Inflammatory macrophage (primary cell): ENCODE data around the gene TRANK1.
"Not testable (repeated sequence)": the region's sequence is repeated elsewhere in the genome, so short reads cannot be mapped to it uniquely, and the experiment has no call there.

Experiments
- DNase-seq, 2 donors: peaks; one replicate each; pipeline ENCODE4 v3.0.0-alpha.2; 2020 to 2022

Gene TRANK1

GRCh38 chr3:36919439-36920160 is 25.3 kb downstream of the TRANK1 start:
- DNase-seq, result no peak

GRCh38 chr3:36918050-36918449 is 26.8 kb downstream of the TRANK1 start:
- DNase-seq, result peak in 1 of 2 donors; percentile 51

- DNase-seq, result peak; percentile 60 to 77
Observed at GRCh38 chr3:36911990-36912804, 32.7 kb downstream of the TRANK1 start.

- no peak for DNase-seq
Observed at GRCh38 chr3:36909666-36910065, 35.2 kb downstream of the TRANK1 start.

GRCh38 chr3:36909181-36909580 is 35.7 kb downstream of the TRANK1 start:
- no peak for DNase-seq

- no peak for DNase-seq
Observed at GRCh38 chr3:36908647-36909180, 36.1 kb downstream of the TRANK1 start.

- peak; percentile 59 to 90 for DNase-seq
Observed at GRCh38 chr3:36907911-36908646, 36.8 kb downstream of the TRANK1 start.

GRCh38 chr3:36906504-36907149 is 38.2 kb downstream of the TRANK1 start:
- peak; percentile 29 to 35 for DNase-seq

GRCh38 chr3:36905545-36905944 is 39.3 kb downstream of the TRANK1 start:
- DNase-seq, result no peak

GRCh38 chr3:36904641-36905040 is 40.2 kb downstream of the TRANK1 start:
- peak; percentile 44 to 45 for DNase-seq

- DNase-seq, result not testable (repeated sequence)
Observed at GRCh38 chr3:36904065-36904464, 40.8 kb downstream of the TRANK1 start.

- no peak for DNase-seq
Observed at GRCh38 chr3:36903119-36903882, 41.6 kb downstream of the TRANK1 start.

- DNase-seq, result no peak
Observed at GRCh38 chr3:36901588-36901987, 43.3 kb downstream of the TRANK1 start.

GRCh38 chr3:36900474-36901443 is 44.1 kb downstream of the TRANK1 start:
- no peak for DNase-seq

GRCh38 chr3:36895496-36896409 is 49.1 kb downstream of the TRANK1 start:
- DNase-seq, result peak; percentile 9 to 76

GRCh38 chr3:36894914-36895313 is 49.9 kb downstream of the TRANK1 start:
- DNase-seq, result peak; percentile 30 to 67

GRCh38 chr3:36893826-36894225 is 51.0 kb downstream of the TRANK1 start:
- peak; percentile 41 to 66 for DNase-seq

GRCh38 chr3:36893137-36893557 is 51.7 kb downstream of the TRANK1 start:
- peak; percentile 87 to 89 for DNase-seq
